ENCODE measurements around the gene SUPT5H. TPM values are rescaled to one million over a fixed set of nuclear protein-coding genes. Genes with fewer than 3 reads are reported as not detected.

SUPT5H gene
- total and polyA plus RNA-seq, 2 of the 4 experiments (the other 2 are of a cell fraction), result 75.3 to 116 TPM

DNA sequence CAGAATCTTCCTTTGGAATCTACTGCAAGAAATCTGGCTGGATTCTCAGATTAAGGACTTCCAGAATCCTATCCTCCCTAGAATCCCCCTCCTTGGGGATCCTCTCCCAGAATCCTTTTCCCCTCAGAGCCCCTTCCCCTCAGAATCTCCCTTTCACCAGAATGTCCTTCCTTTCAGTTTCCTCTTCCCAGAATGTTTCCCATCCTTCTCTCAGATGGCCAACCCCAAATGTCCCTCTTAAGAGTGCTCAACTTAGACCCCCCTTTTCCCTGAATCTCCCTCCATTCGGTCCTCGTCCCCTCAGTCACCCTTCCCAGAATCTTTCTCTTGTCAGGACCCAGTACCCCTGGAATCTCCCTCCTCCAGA, 9.0 kb upstream of the SUPT5H start (continued):
- no peak for TF ChIP-seq SMC3 (IDR thresholded peaks at IDR 0.05; ENCODE audit: low read depth, low read length)
- no peak for TF ChIP-seq BHLHE40 (IDR thresholded peaks at IDR 0.05; ENCODE audit: low read depth, low read length)

DNA sequence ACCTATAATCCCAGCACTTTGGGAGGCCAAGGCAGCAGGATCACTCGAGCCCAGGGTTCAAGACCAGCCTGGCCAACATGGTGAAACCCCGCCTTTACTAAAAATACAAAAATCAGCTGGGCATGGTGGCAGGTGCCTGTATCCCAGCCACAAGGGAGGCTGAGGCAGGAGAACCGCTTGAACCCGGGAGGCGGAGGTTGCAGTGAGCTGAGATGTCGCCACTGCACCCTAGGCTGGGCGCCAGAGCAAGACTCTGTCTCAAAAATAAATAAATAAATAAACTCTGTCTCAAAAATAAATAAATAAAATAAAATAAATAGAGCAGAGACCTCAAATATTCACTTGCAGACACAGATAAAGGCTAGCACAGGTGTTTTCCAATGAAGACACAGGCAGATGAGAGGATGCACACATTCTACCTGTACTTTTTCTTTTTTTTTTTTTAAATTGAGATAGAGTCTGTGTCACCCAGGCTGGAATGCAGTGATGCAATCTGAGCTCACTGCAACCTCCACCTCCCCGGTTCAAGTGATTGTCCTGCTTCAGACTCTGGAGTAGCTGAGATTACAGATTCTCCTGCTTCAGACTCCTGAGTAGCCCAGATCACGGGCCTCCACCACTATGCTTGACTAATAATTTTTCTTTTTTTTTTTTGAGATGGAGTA, 7.0 kb upstream of the SUPT5H start:
- POLR2A ChIA-PET (ENCODE audit: unreplicated experiment), result interaction anchor here (0.7 kb wide), 1 partner anchor 1141 kb away, joined by 5 read pairs; no protein-coding TSS in a partner anchor
- Histone ChIP-seq H4K91ac (ENCODE audit: insufficient read depth, low read depth, low read length) (no peak overlapping the region), H3K79me1 (ENCODE audit: low read depth in 1 of 2, low read length in 2 of 2) (peaks cover 15 to 30% of the 10 kb centered on the region in 2 experiments), H3K9me1 (ENCODE audit: insufficient read depth, low read length) (no peaks in the 10 kb centered on the region; the same call in 1 of the 2 replicates), H2BK15ac (ENCODE audit: low read depth, low read length) (0 out of 3 replicates have a peak overlapping the region, but pooled peaks have one; percentile 25), H3K9ac (ENCODE audit: low read depth, low read length) (no peak overlapping the region), H3K14ac (replicated peaks; ENCODE audit: low read depth, low read length) (no peak overlapping the region), H3K4me3 (ENCODE audit: insufficient read depth, low read depth, low read length) (no peak overlapping the region), H3K23ac (ENCODE audit: low read depth, low read length) (no peak overlapping the region), H3K27me3 (ENCODE audit: control insufficient read depth, insufficient read depth, low read length) (no peaks in the 10 kb centered on the region), H3K4ac (ENCODE audit: low read depth, low read length) (0 out of 2 replicates have a peak overlapping the region, but pooled peaks have one; percentile 13), H4K8ac (ENCODE audit: low read depth in 2 of 2, low read length in 2 of 2) (0 out of 4 replicates have a peak overlapping the region, but pooled peaks of 1 of the 2 experiments have one; percentile 58), H3K9me3 (ENCODE audit: control insufficient read depth, insufficient read depth, low read length) (no peaks in the 10 kb centered on the region), H3K4me1 (ENCODE audit: control insufficient read depth, insufficient read depth, low read length) (peaks cover 3% of the 10 kb centered on the region; the same call in 1 of the 2 replicates), H3K27ac (ENCODE audit: insufficient read depth, low read length) (no peak overlapping the region), H4K20me1 (ENCODE audit: insufficient read depth, low read length) (peaks cover 22% of the 10 kb centered on the region), H3K36me3 (ENCODE audit: control insufficient read depth, insufficient read depth, low read length) (peaks cover 12% of the 10 kb centered on the region), H2AFZ (replicated peaks; ENCODE audit: low read length, poor library complexity) (no peak overlapping the region), H3K4me2 (ENCODE audit: low read depth, low read length) (no peak overlapping the region), H2BK20ac (ENCODE audit: low read depth, low read length) (no peak overlapping the region), H2AK9ac (replicated peaks; ENCODE audit: low read depth, low read length, poor library complexity) (no peak overlapping the region), H3K56ac (ENCODE audit: extremely low read depth, insufficient read depth, low read length) (no peak overlapping the region), H2BK120ac (ENCODE audit: low read depth, low read length) (0 out of 2 replicates have a peak overlapping the region, but pooled peaks have one; percentile 18), H2BK5ac (ENCODE audit: low read depth, low read length, poor library complexity, severe bottlenecking) (peak overlapping the region; percentile 37), H3K18ac (ENCODE audit: low read depth, low read length) (no peak overlapping the region), H2AK5ac (ENCODE audit: low read depth, low read length) (no peak overlapping the region; the same call in 1 of the 2 replicates), H4K5ac (ENCODE audit: low read depth, low read length) (no peak overlapping the region)
- DNase-seq (peak; percentile 67), ATAC-seq (ENCODE audit: low read depth) (no peak)
- dilution Hi-C loops (cut with HindIII; ENCODE audit: low sequenced_read_pairs, unreplicated experiment) (no loop called here), in situ Hi-C loops (cut with MboI; ENCODE audit: low sequenced_read_pairs) (loop anchor here (25.0 kb wide), 1 partner anchor 399 kb away; the partner anchor contains the start of genes DYRK1B and FBL), intact Hi-C loops (cut with micrococcal nuclease) (no loop called here)
- TF ChIP-seq MAZ (IDR thresholded peaks at IDR 0.05; ENCODE audit: borderline replicate concordance, low read depth, low read length), result no peak
- TF ChIP-seq CEBPB (IDR thresholded peaks at IDR 0.05; ENCODE audit: low read depth, low read length), result peak; percentile 94
- no TSS peak for BruUV-seq (replicated peaks)
- CTCF ChIA-PET, result interaction anchor here (0.6 to 1.6 kb wide), 3 partner anchors 94 to 1728 kb away, joined by 3 to 6 read pairs (median 3); partner anchors contain the start of gene EID2B
- 100% methylated on average over 1 of the region's 9 CpGs; no CpG with 5 or more reads in 1 of the 2 experiments for WGBS, 2 experiments (ENCODE audit: extremely low coverage in 2 of 2, insufficient read length in 1 of 2)
